Measurements from ENCODE around the gene ATP5PB.

ATP5PB gene

GRCh38 chr1:111407301-111407700, 42.0 kb upstream of the ATP5PB start:
- no peak for TF ChIP-seq CTCF (IDR thresholded peaks at IDR 0.05; ENCODE audit: unreplicated experiment in 3 of 3)
- no peaks in the 10 kb centered on the region for H3K36me3 Mint-ChIP-seq (ENCODE audit: low read depth)
- H3K4me3 Mint-ChIP-seq = no peak overlapping the region
- no peaks in the 10 kb centered on the region for H3K9me3 Mint-ChIP-seq
- H3K27me3 Mint-ChIP-seq (ENCODE audit: low read depth) = peaks cover 8% of the 10 kb centered on the region
- H3K4me1 Mint-ChIP-seq = peaks cover 5% of the 10 kb centered on the region
- H3K27ac Mint-ChIP-seq = no peak overlapping the region

- no peak overlapping the region for H3K4me3 Mint-ChIP-seq
- H3K27ac Mint-ChIP-seq = no peak overlapping the region
These were observed 36.4 kb upstream of the ATP5PB start for GRCh38 chr1:111412839-111413238.

GRCh38 chr1:111414756-111415155, 34.5 kb upstream of the ATP5PB start:
- no peak overlapping the region for H3K4me3 Mint-ChIP-seq
- no peaks in the 10 kb centered on the region for H3K36me3 Mint-ChIP-seq (ENCODE audit: low read depth)
- H3K9me3 Mint-ChIP-seq = no peaks in the 10 kb centered on the region
- peaks cover 4% of the 10 kb centered on the region for H3K27me3 Mint-ChIP-seq (ENCODE audit: low read depth)
- no peak for TF ChIP-seq CTCF (IDR thresholded peaks at IDR 0.05; ENCODE audit: unreplicated experiment in 3 of 3)
- no peaks in the 10 kb centered on the region for H3K4me1 Mint-ChIP-seq
- no peak overlapping the region for H3K27ac Mint-ChIP-seq

More at GRCh38 chr1:111412839-111413238, 36.4 kb upstream of the ATP5PB start:
- no peak for TF ChIP-seq CTCF (IDR thresholded peaks at IDR 0.05; ENCODE audit: unreplicated experiment in 3 of 3)
- no peaks in the 10 kb centered on the region for H3K4me1 Mint-ChIP-seq
- no peaks in the 10 kb centered on the region for H3K36me3 Mint-ChIP-seq (ENCODE audit: low read depth)
- no peaks in the 10 kb centered on the region for H3K9me3 Mint-ChIP-seq
- H3K27me3 Mint-ChIP-seq (ENCODE audit: low read depth) = peaks cover 4% of the 10 kb centered on the region

- Mint-ChIP-seq H3K36me3 (ENCODE audit: low read depth) (no peaks in the 10 kb centered on the region), H3K9me3 (no peaks in the 10 kb centered on the region), H3K27ac (no peak overlapping the region), H3K4me3 (no peak overlapping the region), H3K4me1 (no peaks in the 10 kb centered on the region), H3K27me3 (ENCODE audit: low read depth) (peaks cover 4% of the 10 kb centered on the region)
- TF ChIP-seq CTCF (IDR thresholded peaks at IDR 0.05; ENCODE audit: unreplicated experiment in 3 of 3) = no peak
These were observed 33.8 kb upstream of the ATP5PB start for GRCh38 chr1:111415461-111415860.

DNA sequence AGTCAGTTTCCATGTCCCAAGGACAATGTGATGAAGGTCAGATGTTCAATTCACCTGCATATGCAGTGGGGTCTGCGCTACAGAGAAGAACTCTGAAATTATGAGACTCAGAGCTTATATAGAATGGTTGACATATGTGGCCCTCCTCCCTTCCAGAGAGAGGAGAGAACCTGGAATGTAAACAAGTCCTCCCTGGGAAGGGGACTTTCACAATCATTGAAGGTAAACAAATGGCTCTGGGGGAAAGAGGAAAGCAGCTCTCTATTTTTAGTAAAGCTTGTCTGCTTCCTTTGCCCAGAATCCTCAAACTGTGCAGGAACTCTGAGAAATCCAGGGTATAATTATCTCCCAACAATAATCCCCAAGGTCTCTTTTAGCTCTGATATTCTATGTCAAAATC, 31.5 kb upstream of the ATP5PB start:
- Mint-ChIP-seq H3K9me3 (no peaks in the 10 kb centered on the region), H3K4me1 (no peaks in the 10 kb centered on the region), H3K27ac (no peak overlapping the region), H3K36me3 (ENCODE audit: low read depth) (no peaks in the 10 kb centered on the region), H3K27me3 (ENCODE audit: low read depth) (no peaks in the 10 kb centered on the region), H3K4me3 (no peak overlapping the region)
- TF ChIP-seq CTCF (IDR thresholded peaks at IDR 0.05; ENCODE audit: unreplicated experiment in 3 of 3) = no peak

DNA sequence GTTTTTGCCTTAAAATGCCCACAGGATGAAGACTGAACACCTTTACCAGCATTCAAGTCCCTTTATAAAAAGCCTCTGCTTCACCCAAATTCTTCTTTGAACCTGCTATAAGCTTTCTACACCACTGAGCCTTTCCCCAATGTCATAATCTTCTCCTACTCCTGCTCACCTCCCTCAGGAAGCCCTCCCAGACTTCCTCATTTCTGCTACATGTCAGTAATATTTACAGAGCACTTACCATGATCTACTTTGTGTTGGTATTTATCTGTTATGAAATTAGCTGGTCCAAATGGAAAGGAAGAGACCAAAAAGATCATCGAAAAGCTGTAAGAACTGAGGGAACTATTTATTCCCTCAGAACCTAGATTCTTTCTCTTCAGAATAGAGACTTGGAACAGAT, 30.2 kb upstream of the ATP5PB start:
- Mint-ChIP-seq H3K9me3 (no peaks in the 10 kb centered on the region), H3K4me3 (no peak overlapping the region), H3K27ac (no peak overlapping the region), H3K36me3 (ENCODE audit: low read depth) (no peaks in the 10 kb centered on the region), H3K4me1 (no peaks in the 10 kb centered on the region), H3K27me3 (ENCODE audit: low read depth) (no peaks in the 10 kb centered on the region)
- no peak for TF ChIP-seq CTCF (IDR thresholded peaks at IDR 0.05; ENCODE audit: unreplicated experiment in 3 of 3)

Measured in nephron (organoid).